Calu3 (cell line): ENCODE results near the gene HCN2. TPM values are rescaled to one million over a fixed set of nuclear protein-coding genes. Genes with fewer than 3 reads are reported as not detected.

Experiments used
- BruUV-seq: library from RNA; stranded (reverse); fragments of 400-500 nt; replicated peaks from 2 replicates; lab custom pipeline; 2021; lab: Mats Ljungman, UMichigan
- CTCF ChIA-PET: fragments of 300-600 bp; sonication (Branson Sonifier 250); formaldehyde crosslinking; loops from one replicate; lab custom pipeline; 2022; ENCODE audit warnings: antibody characterized with exemption; lab: Charles Lee
- DNase-seq: peaks from one replicate; pipeline ENCODE4 v3.0.0; 2022
- H3K27ac Mint-ChIP-seq: one replicate; pipeline ENCODE4 v1.8.0; 2022; ENCODE audit warnings: mixed read lengths; ENCODE audit not compliant: unreplicated experiment
- H3K27me3 Mint-ChIP-seq: one replicate; pipeline ENCODE4 v1.8.0; 2022; ENCODE audit warnings: mixed read lengths; ENCODE audit not compliant: unreplicated experiment
- H3K36me3 Mint-ChIP-seq: one replicate; pipeline ENCODE4 v1.8.0; 2022; ENCODE audit warnings: mild to moderate bottlenecking, moderate library complexity, mixed read lengths; ENCODE audit not compliant: insufficient read depth, unreplicated experiment
- H3K4me1 Mint-ChIP-seq: one replicate; pipeline ENCODE4 v1.8.0; 2022; ENCODE audit warnings: mild to moderate bottlenecking, low read depth, mixed read lengths; ENCODE audit not compliant: unreplicated experiment
- H3K4me3 Mint-ChIP-seq: one replicate; pipeline ENCODE4 v1.8.0; 2022; ENCODE audit warnings: mild to moderate bottlenecking, low read depth, moderate library complexity, mixed read lengths; ENCODE audit not compliant: unreplicated experiment
- H3K9me3 Mint-ChIP-seq: one replicate; pipeline ENCODE4 v1.8.0; 2022; ENCODE audit warnings: low read depth, mixed read lengths; ENCODE audit not compliant: unreplicated experiment
- intact Hi-C: fragments of 100-400 bp; cut with micrococcal nuclease; formaldehyde crosslinking; loops from one replicate; pipeline ENCODE4 v1.10.0; 2022; ENCODE audit not compliant: unreplicated experiment
- total RNA-seq: library from RNA; stranded (reverse); gene quantifications from 2 replicates; pipeline ENCODE4 v1.2.3, GENCODE V29; 2022
- TF ChIP-seq, protein P1 (sequence below): fragments of 200-600 bp; IDR thresholded peaks from one replicate; pipeline ENCODE4 v1.8.0; 2022; ENCODE audit warnings: antibody characterized with exemption; ENCODE audit not compliant: unreplicated experiment

HCN2 gene
- total RNA-seq, 1 experiment from 2014 or later: 0.09 TPM

DNA sequence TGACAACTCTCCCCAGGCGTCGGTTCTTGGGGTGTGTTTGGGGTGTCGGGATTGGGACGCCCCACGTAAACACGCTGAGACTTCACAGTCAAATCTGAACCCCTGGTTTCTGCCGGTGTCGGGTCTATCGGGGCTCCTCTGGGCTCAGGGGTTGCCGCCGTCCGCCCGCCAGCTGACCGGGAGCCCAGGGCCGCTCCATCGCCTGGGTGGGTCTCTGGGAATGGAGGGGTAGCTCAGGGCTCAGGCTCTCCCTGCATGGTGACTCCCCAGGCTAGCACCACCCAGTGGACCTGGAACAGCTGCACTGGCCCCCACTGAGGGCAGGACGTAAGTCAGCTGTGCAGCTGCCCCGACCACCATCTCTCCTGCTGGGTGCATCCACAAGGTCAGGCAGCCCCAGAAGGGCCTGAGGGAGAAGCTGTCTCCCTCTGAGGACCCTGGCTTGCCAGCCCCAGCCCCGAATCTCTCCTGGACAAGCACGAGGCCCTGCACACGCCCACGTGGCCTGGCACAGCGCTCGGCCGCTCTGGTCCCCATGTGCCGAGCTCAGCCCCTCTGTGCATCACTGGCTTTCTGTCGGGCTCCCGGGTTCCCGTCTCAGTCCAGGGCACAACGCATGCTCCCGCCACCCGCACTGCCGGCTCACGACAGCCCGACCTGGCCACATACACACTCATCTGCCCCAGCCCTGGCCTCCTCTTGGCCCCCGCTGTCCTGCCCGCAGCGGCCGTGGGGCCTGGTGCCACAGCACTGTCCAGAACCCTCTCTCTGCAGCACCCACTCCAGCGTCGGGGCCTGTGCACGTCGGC lies 67.3 kb downstream of the HCN2 start:
- TF ChIP-seq, protein P1, sequence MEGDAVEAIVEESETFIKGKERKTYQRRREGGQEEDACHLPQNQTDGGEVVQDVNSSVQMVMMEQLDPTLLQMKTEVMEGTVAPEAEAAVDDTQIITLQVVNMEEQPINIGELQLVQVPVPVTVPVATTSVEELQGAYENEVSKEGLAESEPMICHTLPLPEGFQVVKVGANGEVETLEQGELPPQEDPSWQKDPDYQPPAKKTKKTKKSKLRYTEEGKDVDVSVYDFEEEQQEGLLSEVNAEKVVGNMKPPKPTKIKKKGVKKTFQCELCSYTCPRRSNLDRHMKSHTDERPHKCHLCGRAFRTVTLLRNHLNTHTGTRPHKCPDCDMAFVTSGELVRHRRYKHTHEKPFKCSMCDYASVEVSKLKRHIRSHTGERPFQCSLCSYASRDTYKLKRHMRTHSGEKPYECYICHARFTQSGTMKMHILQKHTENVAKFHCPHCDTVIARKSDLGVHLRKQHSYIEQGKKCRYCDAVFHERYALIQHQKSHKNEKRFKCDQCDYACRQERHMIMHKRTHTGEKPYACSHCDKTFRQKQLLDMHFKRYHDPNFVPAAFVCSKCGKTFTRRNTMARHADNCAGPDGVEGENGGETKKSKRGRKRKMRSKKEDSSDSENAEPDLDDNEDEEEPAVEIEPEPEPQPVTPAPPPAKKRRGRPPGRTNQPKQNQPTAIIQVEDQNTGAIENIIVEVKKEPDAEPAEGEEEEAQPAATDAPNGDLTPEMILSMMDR: no peak
- Mint-ChIP-seq H3K4me1 (peaks cover 11% of the 10 kb centered on the region), H3K4me3 (no peak overlapping the region), H3K27me3 (no peaks in the 10 kb centered on the region), H3K36me3 (peaks cover 42% of the 10 kb centered on the region), H3K27ac (no peak overlapping the region), H3K9me3 (no peaks in the 10 kb centered on the region)
- no TSS peak for BruUV-seq
- intact Hi-C loops: no loop called here
- CTCF ChIA-PET: no interaction called here
- no peak for DNase-seq

DNA sequence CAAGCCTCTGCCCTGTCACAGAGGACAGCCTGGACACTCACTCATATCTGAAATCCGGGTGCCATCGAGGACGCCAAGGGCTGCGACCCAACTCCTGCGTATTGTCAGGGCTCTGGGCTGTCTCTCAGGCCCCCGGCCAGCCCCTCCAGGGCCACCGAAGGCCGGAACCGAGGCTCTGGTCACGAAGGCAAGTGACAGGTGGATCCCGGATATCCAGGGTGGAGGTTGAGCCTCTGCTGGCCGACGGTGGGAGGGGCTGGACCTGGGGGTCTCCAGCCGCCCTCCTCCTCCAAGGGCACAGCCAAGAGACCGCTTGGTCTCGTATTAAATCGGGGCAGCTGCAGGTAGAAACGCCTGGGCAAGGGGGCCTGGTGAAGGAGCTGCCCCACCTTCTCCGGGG lies 67.9 kb downstream of the HCN2 start:
- Mint-ChIP-seq H3K36me3 (peaks cover 45% of the 10 kb centered on the region), H3K4me1 (peaks cover 11% of the 10 kb centered on the region), H3K9me3 (no peaks in the 10 kb centered on the region), H3K27ac (no peak overlapping the region), H3K27me3 (no peaks in the 10 kb centered on the region), H3K4me3 (no peak overlapping the region)
- CTCF ChIA-PET: no interaction called here
- BruUV-seq: no TSS peak
- intact Hi-C loops: no loop called here
- TF ChIP-seq, protein P1: no peak
- no peak for DNase-seq

DNA sequence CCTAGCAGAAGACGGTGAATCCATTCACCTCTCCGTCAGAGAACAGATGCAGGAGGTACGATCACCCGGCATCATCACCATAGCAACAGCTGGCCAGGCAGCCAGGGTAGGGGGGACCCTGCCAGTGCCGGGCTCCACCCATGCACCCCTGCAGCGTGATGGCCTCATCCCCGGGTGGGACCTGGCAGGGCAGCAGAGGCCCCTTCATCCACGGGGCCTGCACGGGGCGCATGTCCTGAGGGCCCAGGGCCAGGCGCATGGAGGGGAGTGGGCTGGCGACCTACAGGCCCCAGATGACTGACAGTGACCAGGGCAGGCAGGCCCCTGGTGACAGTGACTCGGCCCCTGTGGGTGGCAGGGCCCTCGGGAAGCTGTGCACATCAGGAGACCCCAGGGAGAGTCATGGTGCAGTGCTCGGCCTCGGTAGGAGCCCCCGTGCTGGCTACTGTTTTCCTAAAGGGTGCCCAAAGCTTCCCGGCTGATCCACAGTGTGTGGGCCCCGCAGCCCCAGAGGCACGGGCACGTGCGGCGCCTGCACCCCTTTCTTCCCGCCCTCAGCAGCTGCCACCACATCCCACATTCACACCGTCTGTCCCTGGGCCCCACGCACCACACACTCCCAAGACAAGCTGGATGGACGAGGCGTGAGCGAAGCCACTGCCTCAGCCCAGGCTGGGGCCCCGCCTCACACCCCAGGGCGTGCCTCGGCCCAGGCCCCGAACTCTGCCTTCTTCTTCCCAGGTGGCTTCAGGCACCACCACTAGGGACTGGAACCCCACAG lies 68.6 kb downstream of the HCN2 start:
- no peak overlapping the region for H3K27ac Mint-ChIP-seq
- CTCF ChIA-PET: no interaction called here
- peaks cover 11% of the 10 kb centered on the region for H3K4me1 Mint-ChIP-seq
- intact Hi-C loops: no loop called here
- H3K36me3 Mint-ChIP-seq: peaks cover 47% of the 10 kb centered on the region
- TF ChIP-seq, protein P1: no peak
- H3K9me3 Mint-ChIP-seq: no peaks in the 10 kb centered on the region
- no TSS peak for BruUV-seq
- no peaks in the 10 kb centered on the region for H3K27me3 Mint-ChIP-seq
- no peak overlapping the region for H3K4me3 Mint-ChIP-seq
- DNase-seq: no peak

DNA sequence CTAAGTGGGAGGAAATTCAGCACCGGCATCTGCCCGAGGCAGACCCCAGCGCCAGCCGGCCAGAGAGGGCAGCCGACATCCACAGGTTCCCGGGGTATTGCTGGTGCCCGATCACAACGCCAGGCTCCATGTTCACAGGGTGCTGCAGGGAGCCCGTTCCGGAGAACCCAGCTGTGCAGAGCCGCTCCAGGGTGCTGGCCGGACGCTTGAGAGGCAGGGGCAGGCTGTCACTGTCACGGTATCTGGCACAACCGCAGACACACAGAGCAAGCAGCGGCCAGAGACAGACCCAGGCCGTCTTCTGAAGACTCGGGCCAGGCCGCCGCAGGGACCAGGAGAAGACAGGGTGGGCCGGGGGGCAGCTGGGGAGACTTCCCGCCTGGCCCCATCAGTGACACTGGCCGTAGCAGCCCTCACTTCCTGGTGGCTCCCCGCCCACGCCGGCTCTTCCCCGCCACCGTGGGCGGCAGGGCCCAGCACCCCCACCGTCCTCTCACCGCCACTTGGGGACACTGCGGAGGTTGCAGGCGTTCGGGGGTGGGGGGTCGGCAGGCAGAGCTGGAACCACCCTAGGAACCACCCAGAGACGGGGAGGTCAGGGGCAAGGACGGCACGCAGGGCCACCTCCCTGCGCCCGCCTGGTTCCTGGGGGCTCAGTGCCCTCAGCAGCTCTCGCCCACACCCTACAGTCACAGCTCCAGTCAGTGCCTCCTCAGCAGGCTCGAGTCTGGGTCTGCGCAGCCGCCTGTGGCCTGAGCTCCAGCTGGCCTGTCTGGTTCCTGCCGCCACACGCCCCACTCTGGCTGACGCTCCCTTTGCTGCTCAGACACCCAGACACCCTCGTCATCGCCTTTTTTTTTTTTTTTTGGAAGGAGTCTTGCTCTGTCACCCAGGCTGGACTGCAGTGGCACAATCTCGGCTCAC lies 69.5 kb downstream of the HCN2 start:
- no TSS peak for BruUV-seq
- Mint-ChIP-seq H3K4me3 (no peak overlapping the region), H3K27me3 (no peaks in the 10 kb centered on the region), H3K4me1 (peaks cover 11% of the 10 kb centered on the region), H3K9me3 (no peaks in the 10 kb centered on the region), H3K36me3 (peaks cover 44% of the 10 kb centered on the region), H3K27ac (no peak overlapping the region)
- intact Hi-C loops: no loop called here
- no peak for DNase-seq
- TF ChIP-seq, protein P1: no peak
- CTCF ChIA-PET: interaction anchor here (0.7 kb wide), 1 partner anchor 120 kb away, joined by 5 read pairs; no protein-coding TSS in a partner anchor
